ENCODE measurements around the gene CACNA1C.

CACNA1C gene

DNA sequence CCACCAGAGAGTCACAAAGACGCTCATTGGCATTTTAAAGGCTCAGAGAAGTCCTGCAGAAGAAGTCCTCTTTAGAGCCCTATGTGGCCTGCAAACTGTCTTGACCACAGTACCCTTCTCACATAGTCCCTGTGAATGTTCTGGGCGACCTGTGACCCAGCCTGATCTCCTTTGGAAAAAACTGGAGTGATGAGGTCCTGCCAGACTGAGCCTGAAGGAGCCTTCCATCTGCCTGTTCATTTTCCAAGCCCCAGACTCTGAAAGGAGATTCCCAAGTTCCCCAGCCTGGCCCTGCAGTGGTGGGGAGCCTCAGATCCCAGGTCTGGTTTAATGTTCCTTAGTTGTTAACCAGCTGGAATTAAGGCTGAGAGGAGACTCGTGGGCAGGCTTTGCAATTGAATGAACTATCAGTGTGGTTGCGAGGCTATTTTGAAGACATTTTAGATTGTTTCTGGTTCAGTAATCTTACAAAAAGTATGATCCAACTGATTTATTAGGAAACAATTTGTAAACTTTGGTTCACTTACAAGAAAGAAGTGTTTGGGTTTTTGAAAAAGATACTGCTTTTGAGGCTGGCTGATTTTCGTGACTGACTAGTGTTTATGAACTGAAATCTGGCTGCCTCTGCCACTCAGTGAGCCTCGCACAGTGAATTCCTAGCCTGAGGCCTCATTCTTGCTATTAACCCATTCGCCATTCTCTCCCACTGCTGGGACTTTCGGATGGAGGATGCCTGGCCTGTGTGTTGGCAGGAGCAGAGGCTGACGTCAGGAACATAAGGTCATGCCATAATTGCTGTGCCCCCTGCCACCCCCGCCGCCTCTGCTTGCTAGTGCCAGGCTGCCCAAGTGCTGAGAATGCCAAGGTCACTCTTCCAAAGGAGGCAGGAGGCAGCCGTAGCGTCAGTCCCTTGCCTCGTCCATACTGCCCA is 249.0 kb downstream of the CACNA1C start:
- no peak for DNase-seq

DNA sequence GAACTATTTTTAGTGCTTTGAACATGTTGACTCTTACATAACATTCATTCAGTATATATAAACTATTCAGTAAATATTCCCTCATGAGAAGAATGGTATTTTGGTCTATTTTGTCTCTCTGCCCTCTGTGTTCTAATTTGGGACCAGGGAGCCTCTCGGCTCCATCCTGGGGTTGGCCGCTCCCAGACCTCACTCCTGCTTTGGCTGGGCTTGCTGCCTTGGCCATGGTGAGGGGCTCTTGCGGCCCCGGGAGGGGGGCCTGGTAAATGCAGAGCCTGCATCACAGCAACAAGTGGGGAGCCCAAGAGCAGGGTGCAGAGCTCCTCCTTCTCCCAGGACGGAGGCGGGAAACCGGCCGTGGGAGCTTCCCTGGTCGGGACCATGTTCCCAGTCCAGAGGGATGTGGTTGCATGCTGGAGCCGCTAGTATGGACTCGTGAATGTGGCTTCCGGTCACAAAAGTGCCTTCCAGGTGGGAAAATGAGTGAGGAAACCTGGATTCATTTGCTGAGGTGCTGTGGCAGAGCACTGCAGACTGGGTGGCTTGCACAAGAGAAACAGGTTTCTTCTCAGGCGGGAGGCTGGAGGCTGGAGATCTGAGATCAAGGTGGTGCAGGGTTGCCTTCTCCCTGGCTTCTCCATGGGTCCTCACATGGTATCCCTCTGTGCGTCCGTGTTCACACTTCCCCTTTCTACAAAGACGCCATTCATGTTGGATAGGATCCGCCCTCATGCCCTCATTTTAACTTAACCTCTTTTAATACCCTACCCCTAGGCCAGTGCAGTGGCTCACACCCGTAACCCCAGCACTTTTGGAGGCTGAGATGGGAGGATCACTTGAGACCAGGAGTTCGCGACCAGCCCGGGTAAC is 250.2 kb downstream of the CACNA1C start:
- DNase-seq, result no peak

DNA sequence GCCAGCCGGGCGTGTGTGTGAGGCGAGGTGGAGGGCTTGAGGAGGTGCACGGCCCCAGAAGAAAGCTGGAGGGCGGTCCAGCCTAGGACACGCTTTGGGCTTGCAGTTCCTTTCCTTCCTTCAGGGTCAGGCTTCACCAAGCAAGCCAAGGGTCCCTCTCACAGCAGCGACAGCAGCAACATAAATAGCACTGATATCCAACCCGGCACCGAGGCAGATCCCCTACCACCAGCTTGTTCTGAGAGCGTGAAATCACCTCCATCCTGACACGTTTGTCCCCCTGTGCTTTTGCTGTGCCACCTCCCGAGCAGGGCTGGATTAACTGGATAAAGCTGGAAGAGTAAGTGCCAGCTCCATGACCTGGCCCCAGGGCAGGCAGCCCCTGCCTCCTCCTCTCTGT is 251.4 kb downstream of the CACNA1C start:
- DNase-seq, result no peak

DNA sequence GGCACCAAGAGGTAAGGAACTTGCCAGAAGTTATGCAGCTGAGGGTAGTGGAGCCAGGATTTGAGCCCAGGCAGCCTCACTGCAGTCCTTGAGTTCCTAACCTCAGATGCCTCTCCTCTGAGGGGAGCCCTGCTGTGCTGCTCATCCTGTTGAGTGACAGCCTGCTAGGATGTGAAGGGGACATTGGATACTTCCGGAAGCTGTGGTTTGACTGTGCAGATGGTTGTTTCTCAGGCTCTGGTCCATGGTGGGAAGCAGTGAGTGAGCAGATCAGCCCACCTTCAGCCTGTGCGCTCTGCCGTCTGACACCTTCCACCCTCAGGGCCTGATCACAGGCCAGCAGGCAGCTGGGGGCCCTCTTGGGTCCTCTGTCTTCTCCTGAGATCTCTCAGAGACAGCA is 253.2 kb downstream of the CACNA1C start:
- peak; percentile 32 to 58 for DNase-seq

DNA sequence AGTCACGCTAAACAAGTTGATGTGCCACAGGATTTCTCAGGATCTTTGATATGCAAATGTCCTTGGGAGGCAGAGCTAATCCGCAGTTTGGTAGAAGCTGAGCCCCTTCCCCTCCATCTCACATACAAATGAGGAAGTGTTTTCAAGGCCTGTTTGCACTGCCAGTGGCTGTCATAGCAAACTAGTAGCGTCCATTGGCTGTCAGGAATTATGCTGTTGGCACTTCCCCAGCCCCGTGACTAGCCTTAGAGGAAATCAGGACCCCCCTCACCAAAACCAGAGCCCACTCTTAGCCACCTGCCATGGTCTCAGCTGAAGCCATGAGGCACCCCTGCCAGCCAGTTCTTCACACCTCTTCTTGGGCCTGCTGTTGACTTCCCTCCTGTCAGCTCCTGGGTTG is 253.9 kb downstream of the CACNA1C start:
- no peak for DNase-seq

DNA sequence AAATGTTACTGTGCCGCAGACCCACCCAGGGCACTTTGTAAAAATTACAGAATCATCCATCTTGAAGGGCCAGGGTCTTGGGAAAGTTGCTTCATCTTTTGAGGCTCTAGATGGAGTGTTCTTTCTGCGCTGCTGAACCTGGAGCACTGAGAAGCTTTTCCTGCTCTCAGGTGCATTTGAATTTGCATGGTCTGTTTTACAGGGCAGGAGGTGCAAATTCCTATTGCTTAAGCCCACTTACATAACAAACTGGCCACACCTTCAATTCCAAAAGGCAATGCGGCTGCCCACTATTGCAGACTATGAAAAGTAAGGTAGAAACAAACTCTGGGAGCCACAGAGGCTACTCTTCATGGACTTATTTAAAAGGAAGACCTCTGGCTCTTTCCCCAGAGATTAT is 254.8 kb downstream of the CACNA1C start:
- DNase-seq, result no peak

DNA sequence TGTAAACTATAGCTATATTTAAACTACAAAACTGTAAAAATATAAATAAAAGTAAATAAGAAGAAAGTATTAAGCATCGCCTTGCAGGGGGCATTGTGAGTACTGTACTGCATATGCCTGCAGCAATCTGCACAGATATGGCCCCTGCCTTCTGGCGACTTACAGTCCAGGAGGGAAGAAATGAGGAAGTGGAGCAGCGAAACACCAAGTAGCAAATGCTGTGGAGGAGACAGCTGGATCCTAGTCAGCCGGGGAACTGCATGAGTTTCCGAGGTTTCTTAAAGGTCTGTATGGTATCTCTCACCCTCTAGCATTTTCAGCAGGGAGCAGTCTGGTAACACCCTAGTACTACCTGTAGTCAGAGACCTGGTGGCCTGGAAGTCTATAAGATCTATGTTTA is 256.9 kb downstream of the CACNA1C start:
- DNase-seq, result no peak

DNA sequence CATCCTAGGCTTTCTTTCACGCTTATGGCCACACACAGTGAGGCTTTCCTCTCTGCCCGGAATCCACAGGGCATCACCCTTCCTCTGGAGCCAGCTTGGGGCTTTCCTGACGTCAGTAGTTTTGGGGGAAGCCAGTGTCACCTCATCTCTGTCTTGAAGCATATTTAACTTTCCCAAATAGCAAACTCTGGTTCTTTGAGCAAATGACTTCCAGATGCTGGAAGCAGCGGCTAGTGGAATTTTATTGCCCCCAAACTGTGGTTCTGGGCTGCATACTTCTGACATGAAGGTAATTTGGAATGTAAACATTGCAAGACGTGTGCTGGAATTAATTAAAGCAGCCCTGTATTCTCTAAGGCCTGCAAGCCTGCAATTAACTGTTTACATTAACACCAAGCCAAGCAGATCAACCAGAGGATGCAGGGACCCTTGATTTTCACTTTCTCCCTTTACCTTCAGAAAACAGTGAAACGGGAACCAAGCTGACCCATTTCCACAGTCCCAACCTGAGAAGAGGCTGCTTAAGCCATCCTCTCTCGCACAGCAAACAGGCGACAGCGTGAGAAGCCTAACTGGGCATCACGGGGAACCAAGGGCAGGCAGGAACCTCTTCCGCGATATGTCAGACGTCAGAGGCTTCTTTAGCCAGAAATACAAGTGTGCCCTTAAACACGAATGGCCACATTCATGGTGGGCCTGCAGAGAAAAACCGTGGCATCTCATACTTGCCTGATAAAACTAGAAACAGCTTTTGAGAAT is 258.4 kb downstream of the CACNA1C start:
- no peak for DNase-seq

DNA sequence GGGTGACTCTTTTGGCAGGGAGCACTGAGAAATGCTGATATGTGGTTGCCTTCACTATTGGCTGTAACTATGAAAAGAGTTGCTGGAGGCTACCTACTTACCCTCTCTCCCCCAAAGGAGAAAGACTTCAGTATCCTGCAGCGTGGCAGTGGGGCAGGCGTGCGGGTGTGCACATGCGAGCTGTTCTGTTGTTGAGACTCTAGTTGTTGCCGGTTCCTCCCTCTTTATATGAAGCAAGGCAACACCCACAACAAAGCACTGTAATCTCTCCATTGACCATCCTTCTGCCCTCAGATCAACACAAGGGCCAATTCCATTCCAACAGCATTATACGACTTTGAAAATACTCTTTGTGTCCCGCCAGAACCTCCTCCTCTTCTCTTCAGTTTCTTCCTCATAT is 259.4 kb downstream of the CACNA1C start:
- no peak for DNase-seq

DNA sequence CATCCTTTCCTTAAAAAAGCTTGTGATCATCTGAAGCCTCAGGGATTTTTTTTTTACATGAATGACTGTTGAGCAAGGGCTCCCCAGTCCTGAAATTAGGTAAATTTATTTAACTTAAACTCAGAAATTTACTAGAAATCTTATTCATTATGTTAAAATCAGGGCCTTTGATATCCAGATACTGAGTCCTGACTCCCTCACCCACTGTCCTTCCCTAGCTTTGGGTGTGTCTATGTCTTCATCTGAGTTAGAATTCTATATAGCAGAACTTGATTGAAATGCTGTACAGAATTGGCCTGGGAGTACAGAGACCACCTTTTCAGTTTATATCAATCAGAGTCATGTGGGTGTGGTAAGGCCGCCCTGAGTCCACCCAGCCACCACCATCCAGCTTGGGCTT is 260.0 kb downstream of the CACNA1C start:
- DNase-seq, result no peak

DNA sequence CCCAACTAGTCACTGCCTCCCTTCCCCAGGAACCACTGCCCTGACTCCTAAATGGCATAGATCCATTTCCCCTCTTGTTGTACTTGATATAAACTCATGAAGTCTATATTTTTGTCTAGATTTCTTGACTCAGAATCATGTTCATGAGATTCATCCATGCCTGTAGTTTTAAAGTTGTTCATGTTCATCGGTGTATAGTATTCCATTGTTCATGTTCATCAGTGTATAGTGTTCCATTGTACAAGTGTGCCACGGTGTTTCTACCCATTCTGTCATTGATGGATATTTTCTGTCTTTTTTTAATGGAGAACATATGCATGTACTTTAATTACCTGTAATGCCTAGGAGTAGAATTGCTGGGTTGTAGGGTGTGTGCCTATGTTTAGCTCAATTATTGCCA is 261.7 kb downstream of the CACNA1C start:
- DNase-seq, result no peak

DNA sequence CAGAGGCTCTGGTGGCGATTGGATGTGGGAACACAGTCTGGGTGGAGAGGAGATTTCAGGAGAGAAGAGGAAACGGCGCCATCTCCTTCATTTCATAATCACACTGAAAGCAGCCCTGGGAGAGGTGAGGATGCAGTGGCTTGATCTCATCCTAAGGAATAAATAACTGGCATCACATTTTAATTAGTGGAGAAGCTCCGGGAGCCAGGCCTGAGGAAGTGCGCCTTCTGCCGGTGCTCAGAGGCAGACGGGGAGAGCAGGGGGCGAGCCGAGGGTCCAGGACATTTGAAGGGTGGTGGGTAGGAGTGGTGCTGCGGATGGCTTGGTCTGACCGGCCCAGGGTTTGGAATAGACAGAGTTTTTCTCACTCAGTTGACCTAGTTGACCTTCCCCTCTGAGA is 265.0 kb downstream of the CACNA1C start:
- DNase-seq, result no peak

DNA sequence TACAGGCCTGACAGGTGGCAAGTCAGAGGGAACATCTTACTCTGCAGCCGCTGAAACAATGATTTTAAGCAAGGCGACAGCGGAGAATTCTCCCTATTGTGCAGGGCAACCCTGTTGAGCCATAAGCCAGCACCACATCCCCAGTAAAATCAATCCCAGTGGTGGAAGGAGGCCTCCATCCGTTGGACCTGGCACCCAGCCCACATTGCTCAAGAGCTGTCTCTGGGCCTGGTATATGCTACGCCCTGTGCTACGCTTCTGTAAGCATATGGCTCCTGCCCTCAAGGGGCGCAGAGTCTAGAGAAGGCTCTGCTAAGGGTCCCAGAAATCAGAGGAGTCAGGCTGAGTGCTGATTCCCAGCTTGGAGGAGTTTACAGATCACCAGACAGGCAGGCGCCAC is 265.5 kb downstream of the CACNA1C start:
- DNase-seq, result no peak

DNA sequence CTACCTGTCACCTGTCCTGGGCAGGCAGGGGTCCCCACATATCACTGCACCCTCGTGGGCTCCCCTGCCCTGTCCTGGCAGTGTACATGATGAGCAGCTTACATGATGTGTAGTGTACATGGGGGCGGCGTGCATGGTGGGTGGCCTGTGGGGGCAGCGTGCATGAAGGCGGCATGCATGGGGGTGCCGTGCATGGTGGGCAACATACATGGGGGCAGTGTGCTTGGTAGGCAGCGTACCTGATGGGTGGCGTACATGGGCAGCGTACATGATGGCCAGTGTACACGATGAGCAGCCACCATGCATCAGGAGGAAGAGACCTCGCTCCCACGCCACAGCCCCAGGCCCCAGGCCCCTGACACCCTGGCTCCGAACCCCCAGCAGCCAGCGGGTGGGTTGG is 266.3 kb downstream of the CACNA1C start:
- no peak for DNase-seq

DNA sequence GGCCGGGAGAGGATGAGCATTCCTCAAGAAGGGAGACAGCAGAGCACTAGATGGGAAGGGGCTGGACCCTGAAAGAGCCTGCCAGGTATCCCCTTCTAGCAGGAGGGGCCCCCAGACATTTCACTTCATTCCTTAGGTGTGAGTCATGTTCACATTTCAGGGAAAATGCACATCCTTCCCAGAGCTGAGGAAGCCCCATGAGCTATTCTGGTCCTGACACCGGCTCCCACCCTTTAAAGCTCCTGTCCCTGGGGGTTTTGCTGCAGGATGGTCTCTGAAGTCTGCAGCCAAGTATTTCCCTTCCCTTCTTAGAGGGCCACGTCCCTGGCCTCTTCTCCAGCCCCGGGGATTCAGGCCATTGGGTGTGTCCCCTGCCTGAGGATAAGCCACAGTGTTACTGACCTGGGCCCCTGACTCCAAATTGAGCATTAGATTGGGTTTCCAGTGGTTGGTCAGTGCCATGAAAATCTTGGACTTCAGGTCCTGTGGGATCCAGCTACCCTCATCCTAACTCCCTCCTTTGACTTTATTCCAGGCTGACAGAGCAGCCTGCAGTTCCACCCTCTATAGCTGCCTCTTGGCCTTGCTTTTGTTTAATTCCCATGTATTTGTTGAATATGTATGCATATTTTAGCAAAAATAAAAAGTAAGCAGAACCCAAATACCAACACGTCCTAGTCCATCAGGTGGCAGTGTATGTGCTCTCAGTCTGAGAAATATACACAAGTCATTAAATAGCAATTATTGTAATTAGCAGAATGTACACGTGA is 267.1 kb downstream of the CACNA1C start:
- no peak for DNase-seq

DNA sequence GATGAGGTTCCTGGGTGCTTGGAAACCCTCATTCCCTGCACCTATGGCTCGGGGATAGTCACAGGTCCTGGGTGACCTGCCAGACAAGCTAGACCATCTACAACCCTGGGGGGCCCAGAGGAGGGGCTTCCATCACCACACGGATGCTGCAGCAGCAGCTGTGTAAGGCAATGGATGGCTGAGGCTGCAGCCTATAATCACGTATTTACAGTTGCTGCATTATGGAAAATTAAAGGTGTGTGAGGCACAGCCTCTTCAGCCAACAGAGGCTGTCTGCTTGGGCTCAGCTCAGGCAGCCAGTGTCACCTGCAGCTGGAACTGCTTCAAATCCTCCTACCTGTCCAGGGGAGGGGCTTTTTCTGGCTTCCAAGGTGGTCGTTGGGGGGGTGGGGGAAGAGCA is 268.1 kb downstream of the CACNA1C start:
- DNase-seq, result no peak

DNA sequence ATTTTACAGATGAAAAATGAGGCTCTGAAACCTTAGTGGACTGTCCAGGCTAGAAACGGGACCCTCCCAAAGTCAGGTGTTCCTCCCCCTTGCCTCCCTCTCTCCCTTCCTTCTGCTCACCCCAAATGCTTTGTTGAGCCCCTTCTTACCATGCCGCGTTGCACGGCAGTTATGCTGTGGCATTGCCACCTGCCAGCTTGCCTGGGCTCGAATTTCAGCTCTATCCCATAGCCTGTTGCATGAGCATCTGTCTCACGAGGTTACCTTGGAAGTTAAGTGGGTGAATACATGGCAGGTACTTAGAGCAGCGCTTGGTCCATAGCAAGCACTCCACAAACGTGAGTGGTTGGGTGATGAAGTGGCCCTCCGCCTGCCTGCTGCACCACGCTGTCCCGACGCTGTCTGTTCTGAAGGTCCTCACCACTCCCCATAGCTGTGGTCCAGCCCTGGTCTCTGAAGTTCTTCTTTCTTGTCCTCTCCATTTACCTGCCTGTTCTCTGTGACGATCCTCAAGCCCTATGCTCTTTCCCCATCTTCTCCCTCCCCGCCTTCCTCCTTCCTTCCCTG is 269.9 kb downstream of the CACNA1C start:
- DNase-seq, result peak; percentile 81 to 88

DNA sequence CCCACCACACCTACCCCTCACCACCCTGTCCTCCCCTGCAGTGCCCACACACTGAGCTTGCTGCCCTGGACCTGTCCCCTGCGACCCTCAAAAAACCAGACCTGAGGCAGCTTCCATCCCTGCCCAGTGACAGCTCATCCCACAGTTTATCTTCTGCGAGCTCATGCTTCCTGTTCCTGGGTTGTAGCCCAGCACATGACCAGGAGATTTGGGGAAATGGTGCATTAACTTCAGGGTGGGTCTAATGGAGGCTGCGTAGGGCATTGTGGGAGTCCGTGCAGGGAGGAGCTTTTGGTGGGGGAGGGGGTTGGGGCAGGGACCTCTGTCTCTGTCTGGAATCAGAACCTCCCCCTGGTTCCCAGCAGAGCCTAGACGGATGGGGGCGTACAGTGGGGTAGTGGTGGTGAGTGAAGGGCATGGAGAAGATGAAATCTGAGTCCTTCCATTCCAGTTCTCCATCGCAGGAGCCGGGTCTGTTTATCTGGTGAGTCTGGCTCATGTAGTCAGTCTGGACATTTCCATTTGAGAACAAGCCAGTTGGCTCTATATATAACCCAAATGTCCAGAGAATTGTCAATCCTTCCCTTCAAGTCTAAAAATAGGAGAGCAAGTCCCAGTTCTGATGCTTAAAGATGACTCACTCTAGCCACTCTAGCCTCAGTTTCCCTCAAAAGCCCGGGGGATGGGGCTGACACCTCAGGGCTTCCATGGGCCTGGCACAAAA is 270.9 kb downstream of the CACNA1C start:
- DNase-seq, result no peak

DNA sequence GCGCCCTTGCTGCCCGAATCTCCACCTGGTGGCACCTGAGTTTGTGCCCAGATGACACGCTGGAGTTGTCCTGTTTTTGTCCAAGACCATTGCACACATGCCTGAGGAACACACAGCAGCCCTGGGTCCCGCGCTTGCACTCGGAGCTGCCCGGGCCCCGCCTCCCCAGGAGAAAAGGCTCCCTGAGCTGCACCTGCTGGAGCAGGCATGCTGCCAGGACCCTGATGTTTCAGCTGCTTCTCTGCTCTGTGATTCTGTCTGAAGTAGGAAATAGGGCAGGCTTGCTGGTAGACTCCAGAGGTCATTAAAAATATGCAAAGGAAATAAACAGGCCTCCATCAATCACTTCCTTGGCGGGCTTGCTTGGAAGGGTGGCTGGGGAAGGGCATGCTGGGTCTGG is 271.6 kb downstream of the CACNA1C start:
- DNase-seq, result peak; percentile 85 to 89

DNA sequence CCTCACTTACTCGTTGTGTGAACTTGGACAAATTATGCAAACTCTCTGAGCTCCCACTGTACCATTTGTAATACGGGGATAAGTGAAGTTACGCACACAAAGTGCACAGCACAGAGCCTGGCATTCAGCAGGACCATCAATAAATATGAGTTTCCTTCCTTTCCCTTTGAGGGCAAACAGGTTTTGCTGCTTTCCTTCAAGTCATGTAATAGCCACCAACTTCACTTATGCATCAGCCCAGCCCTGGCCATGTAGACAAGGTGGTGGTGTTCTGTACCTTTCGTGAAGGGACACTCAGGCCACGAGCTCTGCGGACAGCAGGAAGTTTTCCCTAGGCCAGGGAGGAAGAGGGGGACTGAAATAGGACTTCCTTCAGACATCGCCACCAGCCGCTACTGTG is 272.7 kb downstream of the CACNA1C start:
- no peak for DNase-seq

DNA sequence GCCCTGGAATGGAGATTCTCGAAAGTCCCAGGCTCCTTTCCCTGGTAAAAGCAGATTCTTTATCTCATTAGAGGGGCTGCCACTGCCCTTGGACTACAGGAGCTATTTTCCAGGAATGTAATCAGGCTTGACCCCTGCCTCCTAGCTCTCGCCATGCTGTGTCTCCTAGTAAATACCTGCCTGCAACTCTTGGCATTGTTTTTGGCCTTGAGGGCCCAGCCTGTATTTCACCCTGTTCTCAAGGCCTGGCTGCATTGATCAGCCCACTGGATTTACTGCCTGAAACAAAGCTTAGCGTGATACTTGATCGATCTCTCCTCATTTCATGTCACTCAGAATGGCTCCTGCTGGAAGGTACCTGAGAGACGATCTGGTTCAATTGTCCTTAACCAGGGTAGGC is 273.7 kb downstream of the CACNA1C start:
- DNase-seq, result no peak
